ENCODE data around the gene CHST9.
"Not testable (repeated sequence)": the region's sequence is repeated elsewhere in the genome, so short reads cannot be mapped to it uniquely, and the experiment has no call there.

CHST9 gene

GRCh38 chr18:27141876-27142275, 43.2 kb downstream of the CHST9 start:
- TF ChIP-seq ZNF274 (IDR thresholded peaks at IDR 0.05; ENCODE audit: low read depth, low read length) = no peak
- H3K4me3 ChIP-seq (ENCODE audit: low read length) = no peak overlapping the region

GRCh38 chr18:27138079-27138478, 47.0 kb downstream of the CHST9 start:
- no peak overlapping the region for H3K4me3 ChIP-seq (ENCODE audit: low read length)
- TF ChIP-seq ZNF274 (IDR thresholded peaks at IDR 0.05; ENCODE audit: low read depth, low read length) = no peak

- no peak overlapping the region for H3K4me3 ChIP-seq (ENCODE audit: low read length)
- TF ChIP-seq ZNF274 (IDR thresholded peaks at IDR 0.05; ENCODE audit: low read depth, low read length) = no peak
Observed at GRCh38 chr18:27136208-27136535, 48.9 kb downstream of the CHST9 start.

- no peak for TF ChIP-seq ZNF274 (IDR thresholded peaks at IDR 0.05; ENCODE audit: low read depth, low read length)
- no peak overlapping the region for H3K4me3 ChIP-seq (ENCODE audit: low read length)
Observed at GRCh38 chr18:27135504-27136207, 49.5 kb downstream of the CHST9 start.

GRCh38 chr18:27130065-27130630, 55.0 kb downstream of the CHST9 start:
- no peak overlapping the region for H3K4me3 ChIP-seq (ENCODE audit: low read length)
- no peak for TF ChIP-seq ZNF274 (IDR thresholded peaks at IDR 0.05; ENCODE audit: low read depth, low read length)

- H3K4me3 ChIP-seq (ENCODE audit: low read length) = no peak overlapping the region
- TF ChIP-seq ZNF274 (IDR thresholded peaks at IDR 0.05; ENCODE audit: low read depth, low read length) = no peak
Observed at GRCh38 chr18:27124196-27124595, 60.9 kb downstream of the CHST9 start.

GRCh38 chr18:27121108-27121507, 64.0 kb downstream of the CHST9 start:
- no peak for TF ChIP-seq ZNF274 (IDR thresholded peaks at IDR 0.05; ENCODE audit: low read depth, low read length)
- H3K4me3 ChIP-seq (ENCODE audit: low read length) = no peak overlapping the region

GRCh38 chr18:27120246-27120645, 64.9 kb downstream of the CHST9 start:
- no peak overlapping the region for H3K4me3 ChIP-seq (ENCODE audit: low read length)
- TF ChIP-seq ZNF274 (IDR thresholded peaks at IDR 0.05; ENCODE audit: low read depth, low read length) = no peak

- TF ChIP-seq ZNF274 (IDR thresholded peaks at IDR 0.05; ENCODE audit: low read depth, low read length) = no peak
Observed at GRCh38 chr18:27118973-27119372, 66.1 kb downstream of the CHST9 start.

GRCh38 chr18:27114842-27115241, 70.3 kb downstream of the CHST9 start:
- no peak for TF ChIP-seq ZNF274 (IDR thresholded peaks at IDR 0.05; ENCODE audit: low read depth, low read length)
- no peak overlapping the region for H3K4me3 ChIP-seq (ENCODE audit: low read length)

More at GRCh38 chr18:27118973-27119372, 66.1 kb downstream of the CHST9 start:
- H3K4me3 ChIP-seq (ENCODE audit: low read length) = no peak overlapping the region

GRCh38 chr18:27113358-27113757, 71.8 kb downstream of the CHST9 start:
- TF ChIP-seq ZNF274 (IDR thresholded peaks at IDR 0.05; ENCODE audit: low read depth, low read length) = no peak

GRCh38 chr18:27110319-27110718, 74.8 kb downstream of the CHST9 start:
- no peak for TF ChIP-seq ZNF274 (IDR thresholded peaks at IDR 0.05; ENCODE audit: low read depth, low read length)
- H3K4me3 ChIP-seq (ENCODE audit: low read length) = no peak overlapping the region

More at GRCh38 chr18:27113358-27113757, 71.8 kb downstream of the CHST9 start:
- no peak overlapping the region for H3K4me3 ChIP-seq (ENCODE audit: low read length)

- no peak overlapping the region for H3K4me3 ChIP-seq (ENCODE audit: low read length)
- TF ChIP-seq ZNF274 (IDR thresholded peaks at IDR 0.05; ENCODE audit: low read depth, low read length) = no peak
Observed at GRCh38 chr18:27109451-27109850, 75.7 kb downstream of the CHST9 start.

GRCh38 chr18:27108842-27109241, 76.3 kb downstream of the CHST9 start:
- no peak overlapping the region for H3K4me3 ChIP-seq (ENCODE audit: low read length)
- no peak for TF ChIP-seq ZNF274 (IDR thresholded peaks at IDR 0.05; ENCODE audit: low read depth, low read length)

GRCh38 chr18:27104743-27105142, 80.4 kb downstream of the CHST9 start:
- H3K4me3 ChIP-seq (ENCODE audit: low read length) = no peak overlapping the region
- TF ChIP-seq ZNF274 (IDR thresholded peaks at IDR 0.05; ENCODE audit: low read depth, low read length) = no peak

GRCh38 chr18:27094621-27095020, 90.5 kb downstream of the CHST9 start:
- no peak overlapping the region for H3K4me3 ChIP-seq (ENCODE audit: low read length)
- TF ChIP-seq ZNF274 (IDR thresholded peaks at IDR 0.05; ENCODE audit: low read depth, low read length) = no peak

GRCh38 chr18:27093290-27093689, 91.8 kb downstream of the CHST9 start:
- H3K4me3 ChIP-seq (ENCODE audit: low read length) = not testable (repeated sequence)
